ENCODE measurements around the gene OPCML. TPM values are rescaled to one million over a fixed set of nuclear protein-coding genes. Genes with fewer than 3 reads are reported as not detected.

The OPCML gene
- total RNA-seq, 1 experiment from 2014 or later, result not detected

DNA sequence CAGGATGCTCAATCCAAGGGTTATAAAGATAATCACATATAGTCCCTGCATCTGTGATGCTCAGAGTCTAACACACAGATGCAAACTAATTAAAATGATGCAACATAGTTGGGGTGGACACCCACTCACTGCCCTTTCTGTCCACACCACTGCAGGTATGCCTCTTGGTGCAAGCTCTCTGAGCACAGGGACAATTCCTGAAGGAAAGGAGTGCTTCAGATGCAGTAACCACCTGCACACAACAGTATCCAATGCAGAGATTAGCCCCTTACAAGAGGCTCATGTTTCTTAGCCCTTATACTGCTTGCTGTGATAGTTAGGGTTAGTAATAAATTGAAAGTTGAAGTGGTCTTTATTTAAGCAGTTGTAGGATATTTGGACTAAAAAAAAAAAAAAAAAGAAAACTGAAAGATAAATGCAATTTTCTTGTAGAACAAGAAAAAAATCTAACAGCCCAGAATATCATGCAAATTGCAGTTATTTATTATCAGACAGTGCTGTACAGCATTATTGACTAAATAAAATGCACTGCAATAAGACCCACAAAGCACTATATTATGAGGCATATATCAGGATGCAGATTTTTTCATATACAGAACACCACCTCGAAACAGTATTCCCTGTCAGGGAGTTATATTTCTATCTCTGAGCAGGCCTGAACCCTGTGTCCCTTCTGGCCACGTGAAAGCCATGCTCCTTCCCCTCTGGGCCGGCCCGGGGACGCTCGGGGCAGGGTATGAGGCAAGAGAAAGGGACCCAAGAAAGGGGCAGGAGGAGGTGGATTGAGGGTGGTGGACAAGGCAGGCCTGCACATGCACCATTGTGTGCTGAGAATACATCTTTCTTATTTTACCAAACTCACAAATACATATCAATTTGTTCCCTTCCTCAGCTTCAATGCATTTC lies 260.2 kb downstream of the OPCML start:
- no peak for DNase-seq

DNA sequence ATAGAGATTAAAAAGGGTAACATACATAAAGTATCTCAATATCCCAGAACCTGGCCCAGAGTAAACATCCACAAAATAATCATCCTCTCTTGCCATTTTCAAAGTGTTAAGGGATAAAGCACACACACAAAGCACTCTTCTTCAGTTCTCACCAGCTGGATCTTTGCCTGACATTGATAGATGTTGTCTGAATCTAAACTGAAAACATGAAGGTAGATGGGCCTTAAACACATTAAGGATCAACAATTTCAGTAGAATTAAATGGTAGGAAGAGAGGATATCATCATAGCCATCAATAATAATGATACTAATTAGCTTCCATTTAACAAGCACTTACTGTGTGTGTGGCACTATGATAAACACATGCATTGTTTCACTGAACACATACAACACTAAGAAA lies 261.1 kb downstream of the OPCML start:
- H3K27me3 ChIP-seq (replicated peaks; ENCODE audit: control insufficient read depth, insufficient read depth, low read length), result no peaks in the 10 kb centered on the region
- H3K4me1 ChIP-seq, result no peaks in the 10 kb centered on the region
- Mint-ChIP-seq H3K4me1 (ENCODE audit: low read depth, unreplicated experiment) (no peaks in the 10 kb centered on the region), H3K9me3 (ENCODE audit: unreplicated experiment) (no peaks in the 10 kb centered on the region), H3K36me3 (ENCODE audit: insufficient read depth, unreplicated experiment) (no peaks in the 10 kb centered on the region), H3K27ac (ENCODE audit: unreplicated experiment) (no peak overlapping the region), H3K27me3 (ENCODE audit: insufficient read depth, unreplicated experiment) (peaks cover 12% of the 10 kb centered on the region), H3K4me3 (ENCODE audit: unreplicated experiment) (no peak overlapping the region)
- ChIA-PET CTCF (no interaction called here), POLR2A (no interaction called here)
- no peak overlapping the region for H3K4me3 ChIP-seq (ENCODE audit: low read depth, low read length)
- no peak for DNase-seq
- no TSS peak for BruUV-seq (replicated peaks)
- no peak for TF ChIP-seq CTCF (IDR thresholded peaks at IDR 0.05; ENCODE audit: insufficient read depth in 1 of 2, low read depth in 1 of 2, low read length in 1 of 2, severe bottlenecking in 1 of 2, unreplicated experiment in 1 of 2)
- intact Hi-C loops (cut with micrococcal nuclease; ENCODE audit: unreplicated experiment), result no loop called here
- H3K9me3 ChIP-seq, result 0 out of 2 replicates have a peak, but pooled peaks cover 4% of the 10 kb centered on the region
- no peaks in the 10 kb centered on the region for H3K36me3 ChIP-seq (ENCODE audit: control insufficient read depth, insufficient read depth, low read length)

More for the DNA sequence above, 260.2 kb downstream of the OPCML start:
- Mint-ChIP-seq H3K4me1 (ENCODE audit: low read depth, unreplicated experiment) (no peaks in the 10 kb centered on the region), H3K27me3 (ENCODE audit: insufficient read depth, unreplicated experiment) (peaks cover 18% of the 10 kb centered on the region), H3K4me3 (ENCODE audit: unreplicated experiment) (no peak overlapping the region), H3K36me3 (ENCODE audit: insufficient read depth, unreplicated experiment) (no peaks in the 10 kb centered on the region), H3K9me3 (ENCODE audit: unreplicated experiment) (no peaks in the 10 kb centered on the region), H3K27ac (ENCODE audit: unreplicated experiment) (no peak overlapping the region)
- no peaks in the 10 kb centered on the region for H3K27me3 ChIP-seq (replicated peaks; ENCODE audit: control insufficient read depth, insufficient read depth, low read length)
- no peak for TF ChIP-seq CTCF (IDR thresholded peaks at IDR 0.05; ENCODE audit: insufficient read depth in 1 of 2, low read depth in 1 of 2, low read length in 1 of 2, severe bottlenecking in 1 of 2, unreplicated experiment in 1 of 2)
- no TSS peak for BruUV-seq (replicated peaks)
- 0 out of 2 replicates have a peak, but pooled peaks cover 4% of the 10 kb centered on the region for H3K9me3 ChIP-seq
- H3K36me3 ChIP-seq (ENCODE audit: control insufficient read depth, insufficient read depth, low read length), result no peaks in the 10 kb centered on the region
- H3K4me3 ChIP-seq (ENCODE audit: low read depth, low read length), result no peak overlapping the region
- no peaks in the 10 kb centered on the region for H3K4me1 ChIP-seq
- POLR2A ChIA-PET, result no interaction called here
- intact Hi-C loops (cut with micrococcal nuclease; ENCODE audit: unreplicated experiment), result no loop called here
- CTCF ChIA-PET, result interaction anchor here (0.6 kb wide), 1 partner anchor 416 kb away, joined by 7 read pairs; no protein-coding TSS in a partner anchor

DNA sequence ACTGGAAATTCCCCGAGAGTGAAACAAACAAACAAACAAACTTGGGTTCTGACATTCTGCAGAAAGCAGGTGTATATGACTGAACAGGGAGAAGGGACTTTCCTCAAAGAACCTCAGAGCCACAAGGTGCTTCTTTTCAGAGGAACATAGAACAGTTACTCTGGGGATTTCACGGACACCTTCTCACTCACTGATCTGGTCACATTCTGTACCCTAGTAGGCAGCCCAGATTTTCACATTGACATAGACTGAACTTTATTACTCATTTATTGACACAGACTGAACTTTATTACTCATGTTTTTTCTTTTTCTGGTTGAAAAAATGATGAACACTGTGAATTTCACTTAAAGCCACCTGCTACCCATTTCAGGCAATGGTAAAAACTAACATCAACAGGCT lies 263.0 kb downstream of the OPCML start:
- BruUV-seq (replicated peaks), result no TSS peak
- no peaks in the 10 kb centered on the region for H3K27me3 ChIP-seq (replicated peaks; ENCODE audit: control insufficient read depth, insufficient read depth, low read length)
- no peak for TF ChIP-seq CTCF (IDR thresholded peaks at IDR 0.05; ENCODE audit: insufficient read depth in 1 of 2, low read depth in 1 of 2, low read length in 1 of 2, severe bottlenecking in 1 of 2, unreplicated experiment in 1 of 2)
- DNase-seq, result no peak
- ChIA-PET POLR2A (no interaction called here), CTCF (no interaction called here)
- Mint-ChIP-seq H3K27me3 (ENCODE audit: insufficient read depth, unreplicated experiment) (peaks cover 9% of the 10 kb centered on the region), H3K36me3 (ENCODE audit: insufficient read depth, unreplicated experiment) (no peaks in the 10 kb centered on the region), H3K4me3 (ENCODE audit: unreplicated experiment) (no peak overlapping the region), H3K4me1 (ENCODE audit: low read depth, unreplicated experiment) (no peaks in the 10 kb centered on the region), H3K27ac (ENCODE audit: unreplicated experiment) (no peak overlapping the region), H3K9me3 (ENCODE audit: unreplicated experiment) (no peaks in the 10 kb centered on the region)
- intact Hi-C loops (cut with micrococcal nuclease; ENCODE audit: unreplicated experiment), result no loop called here
- H3K4me1 ChIP-seq, result no peaks in the 10 kb centered on the region
- no peak overlapping the region for H3K4me3 ChIP-seq (ENCODE audit: low read depth, low read length)
- no peaks in the 10 kb centered on the region for H3K9me3 ChIP-seq
- H3K36me3 ChIP-seq (ENCODE audit: control insufficient read depth, insufficient read depth, low read length), result no peaks in the 10 kb centered on the region
